Mucosa of descending colon (tissue), 3 donors: ENCODE data around the gene CPM. TPM values are rescaled to one million over a fixed set of nuclear protein-coding genes. Genes with fewer than 3 reads are reported as not detected.

ENCODE experiments used
- ATAC-seq: fragments of 200-7000 bp; cut with Tn5 transposase; one replicate; pipeline ENCODE4 v1.9.1; 2020; ENCODE audit warnings: mild to moderate bottlenecking, moderate library complexity
- DNase-seq, 3 donors: peaks; one replicate each; pipeline ENCODE4 v3.0.0-alpha.2; 2020
- H3K36me3 ChIP-seq: fragments of 200-600 bp; one replicate; pipeline ENCODE4 v1.8.0; 2021; ENCODE audit warnings: low read depth, mild to moderate bottlenecking
- H3K4me1 ChIP-seq: fragments of 200-600 bp; one replicate; pipeline ENCODE4 v1.8.0; 2021; ENCODE audit warnings: low read depth, mild to moderate bottlenecking
- H3K4me3 ChIP-seq: fragments of 200-600 bp; one replicate; pipeline ENCODE4 v1.8.0; 2021; ENCODE audit warnings: mild to moderate bottlenecking
- H3K9me3 ChIP-seq: fragments of 200-600 bp; one replicate; pipeline ENCODE4 v1.8.0; 2021; ENCODE audit warnings: mild to moderate bottlenecking
- CTCF ChIP-seq: fragments of 200-600 bp; IDR thresholded peaks from one replicate; pipeline ENCODE4 v1.8.0; 2022; ENCODE audit warnings: antibody characterized with exemption, mild to moderate bottlenecking
- intact Hi-C, 2 donors: fragments of 100-400 bp; cut with DNase I in 1 of 2; cut with micrococcal nuclease in 1 of 2; formaldehyde crosslinking; loops; one replicate each; pipeline versions ENCODE4 v1.11.0 to v1.11.1; 2022; cut with DNase I, micrococcal nuclease
- total RNA-seq, 3 donors: library from RNA; stranded (reverse); fragmentation: NEBNext Ultra II Directional in 2 of 3; extraction: Animal tissue kit (Norgen Biotek cat#: 25700) in 2 of 3; gene quantifications; one replicate each; pipeline versions ENCODE4 v1.2.1 to v1.2.4, GENCODE V29; 2021 to 2023
- donor health status: DM: no; HTN: no; CAD: no; lungs with moderate emphysema.
- donor health status: DM: no; HTN: no; CAD: no.
- donor health status: DM: no; HTN: yes; CAD: no.

The CPM gene
- total RNA-seq, 3 donors from 2014 or later: 40.1 to 130 (median 111) TPM

GRCh38 chr12:68839183-68840147 lies 93.5 kb downstream of the CPM start:
- DNase-seq (no peak), ATAC-seq (no peak)
- Histone ChIP-seq H3K36me3 (peaks cover 6% of the 10 kb centered on the region), H3K9me3 (no peaks in the 10 kb centered on the region), H3K4me1 (no peaks in the 10 kb centered on the region), H3K4me3 (no peak overlapping the region)
- no peak for TF ChIP-seq CTCF
- intact Hi-C loops: no loop called here

GRCh38 chr12:68838046-68838886 lies 94.7 kb downstream of the CPM start:
- H3K4me1 ChIP-seq: no peaks in the 10 kb centered on the region
- ATAC-seq (no peak), DNase-seq (no peak)
- TF ChIP-seq CTCF: no peak
- intact Hi-C loops: no loop called here
- no peaks in the 10 kb centered on the region for H3K9me3 ChIP-seq
- no peak overlapping the region for H3K4me3 ChIP-seq
- peaks cover 6% of the 10 kb centered on the region for H3K36me3 ChIP-seq

- no peak overlapping the region for H3K4me3 ChIP-seq
These were observed 95.8 kb downstream of the CPM start for GRCh38 chr12:68837215-68837614.

GRCh38 chr12:68835333-68835908 lies 97.5 kb downstream of the CPM start:
- ATAC-seq (no peak), DNase-seq (no peak)
- TF ChIP-seq CTCF: no peak
- H3K4me3 ChIP-seq: no peak overlapping the region
- intact Hi-C loops: no loop called here
- H3K9me3 ChIP-seq: no peaks in the 10 kb centered on the region
- peaks cover 6% of the 10 kb centered on the region for H3K36me3 ChIP-seq
- H3K4me1 ChIP-seq: no peaks in the 10 kb centered on the region

More at GRCh38 chr12:68837215-68837614, 95.8 kb downstream of the CPM start:
- no peaks in the 10 kb centered on the region for H3K4me1 ChIP-seq
- H3K9me3 ChIP-seq: no peaks in the 10 kb centered on the region
- ATAC-seq: no peak
- intact Hi-C loops: no loop called here
- DNase-seq: no peak
- peaks cover 6% of the 10 kb centered on the region for H3K36me3 ChIP-seq
- TF ChIP-seq CTCF: no peak

- intact Hi-C loops: no loop called here
- Histone ChIP-seq H3K4me1 (no peaks in the 10 kb centered on the region), H3K4me3 (no peak overlapping the region), H3K36me3 (no peaks in the 10 kb centered on the region), H3K9me3 (no peaks in the 10 kb centered on the region)
- ATAC-seq: no peak
- TF ChIP-seq CTCF: no peak
- DNase-seq: no peak
These were observed 99.5 kb downstream of the CPM start for GRCh38 chr12:68833508-68833907.
